Caco-2 (cell line): Measurements from ENCODE around the gene LSP1. TPM values are rescaled to one million over a fixed set of nuclear protein-coding genes. Genes with fewer than 3 reads are reported as not detected.
A peak's percentile ranks its signal among the peaks of the same experiment; 100 is the strongest.

ENCODE experiments used
- BruUV-seq: library from RNA; stranded (reverse); fragments of 400-500 nt; replicated peaks from 2 replicates; lab custom pipeline; 2021; lab: Mats Ljungman, UMichigan
- CTCF ChIA-PET: fragments of 300-600 bp; sonication (Branson Sonifier 250); formaldehyde crosslinking; loops from one replicate; lab custom pipeline; 2022; ENCODE audit warnings: antibody characterized with exemption; lab: Charles Lee
- POLR2A ChIA-PET: fragments of 300-600 bp; sonication (Branson Sonifier 250); formaldehyde crosslinking; loops from one replicate; lab custom pipeline; 2022; ENCODE audit warnings: antibody characterized with exemption; lab: Charles Lee
- DNase-seq, 2 experiments: peaks; one replicate each; pipeline versions ENCODE4 v3.0.0 to v3.0.0-alpha.2; 2020 to 2022
- H3K27me3 ChIP-seq: replicated peaks from 2 replicates; pipeline ENCODE4 v1.6.0; 2011; ENCODE audit warnings: low read length; ENCODE audit not compliant: control insufficient read depth, insufficient read depth
- H3K36me3 ChIP-seq: 2 replicates; pipeline ENCODE4 v1.5.1; 2011; ENCODE audit warnings: low read length; ENCODE audit not compliant: control insufficient read depth, insufficient read depth
- H3K4me1 ChIP-seq: fragments of 250-450 bp; sonication (Bioruptor Pico); 2 replicates; pipeline ENCODE4 v1.5.1; 2020; ENCODE audit warnings: mild to moderate bottlenecking
- H3K4me3 ChIP-seq: 2 replicates; pipeline ENCODE4 v1.5.1; 2011; ENCODE audit warnings: low read depth, mild to moderate bottlenecking, control low read depth, low read length
- H3K9me3 ChIP-seq: fragments of 250-450 bp; sonication (Bioruptor Pico); 2 replicates; pipeline ENCODE4 v1.5.1; 2020; ENCODE audit warnings: mild to moderate bottlenecking, moderate library complexity
- H3K27ac Mint-ChIP-seq: one replicate; pipeline ENCODE4 v1.8.0; 2022; ENCODE audit warnings: mixed read lengths; ENCODE audit not compliant: unreplicated experiment
- H3K27me3 Mint-ChIP-seq: one replicate; pipeline ENCODE4 v1.8.0; 2022; ENCODE audit warnings: mixed read lengths; ENCODE audit not compliant: insufficient read depth, unreplicated experiment
- H3K36me3 Mint-ChIP-seq: one replicate; pipeline ENCODE4 v1.8.0; 2022; ENCODE audit warnings: mild to moderate bottlenecking, mixed read lengths; ENCODE audit not compliant: insufficient read depth, unreplicated experiment
- H3K4me1 Mint-ChIP-seq: one replicate; pipeline ENCODE4 v1.8.0; 2022; ENCODE audit warnings: low read depth, mixed read lengths; ENCODE audit not compliant: unreplicated experiment
- H3K4me3 Mint-ChIP-seq: one replicate; pipeline ENCODE4 v1.8.0; 2022; ENCODE audit warnings: mild to moderate bottlenecking, moderate library complexity, mixed read lengths; ENCODE audit not compliant: unreplicated experiment
- H3K9me3 Mint-ChIP-seq: one replicate; pipeline ENCODE4 v1.8.0; 2022; ENCODE audit warnings: mixed read lengths; ENCODE audit not compliant: unreplicated experiment
- intact Hi-C: fragments of 100-400 bp; cut with micrococcal nuclease; formaldehyde crosslinking; loops from one replicate; pipeline ENCODE4 v1.10.0; 2022; ENCODE audit not compliant: unreplicated experiment
- total RNA-seq: library from RNA; stranded (reverse); gene quantifications from 2 replicates; pipeline ENCODE4 v1.2.3, GENCODE V29; 2022
- TF ChIP-seq, protein P1 (sequence below), 2 experiments: fragments of 200-600 bp in 1 of 2; IDR thresholded peaks; 1 replicate in 1 of 2; 2 replicates in 1 of 2; pipeline versions ENCODE4 v1.5.1 to v1.8.0; 2011 to 2022; ENCODE audit warnings: antibody characterized with exemption in 1 of 2, control low read depth in 1 of 2, inconsistent platforms in 1 of 2, low read depth in 1 of 2, low read length in 1 of 2, mild to moderate bottlenecking in 1 of 2, moderate library complexity in 1 of 2; ENCODE audit not compliant: insufficient read depth in 1 of 2, severe bottlenecking in 1 of 2, unreplicated experiment in 1 of 2

The LSP1 gene
- total RNA-seq, 1 experiment from 2014 or later, result not detected

DNA sequence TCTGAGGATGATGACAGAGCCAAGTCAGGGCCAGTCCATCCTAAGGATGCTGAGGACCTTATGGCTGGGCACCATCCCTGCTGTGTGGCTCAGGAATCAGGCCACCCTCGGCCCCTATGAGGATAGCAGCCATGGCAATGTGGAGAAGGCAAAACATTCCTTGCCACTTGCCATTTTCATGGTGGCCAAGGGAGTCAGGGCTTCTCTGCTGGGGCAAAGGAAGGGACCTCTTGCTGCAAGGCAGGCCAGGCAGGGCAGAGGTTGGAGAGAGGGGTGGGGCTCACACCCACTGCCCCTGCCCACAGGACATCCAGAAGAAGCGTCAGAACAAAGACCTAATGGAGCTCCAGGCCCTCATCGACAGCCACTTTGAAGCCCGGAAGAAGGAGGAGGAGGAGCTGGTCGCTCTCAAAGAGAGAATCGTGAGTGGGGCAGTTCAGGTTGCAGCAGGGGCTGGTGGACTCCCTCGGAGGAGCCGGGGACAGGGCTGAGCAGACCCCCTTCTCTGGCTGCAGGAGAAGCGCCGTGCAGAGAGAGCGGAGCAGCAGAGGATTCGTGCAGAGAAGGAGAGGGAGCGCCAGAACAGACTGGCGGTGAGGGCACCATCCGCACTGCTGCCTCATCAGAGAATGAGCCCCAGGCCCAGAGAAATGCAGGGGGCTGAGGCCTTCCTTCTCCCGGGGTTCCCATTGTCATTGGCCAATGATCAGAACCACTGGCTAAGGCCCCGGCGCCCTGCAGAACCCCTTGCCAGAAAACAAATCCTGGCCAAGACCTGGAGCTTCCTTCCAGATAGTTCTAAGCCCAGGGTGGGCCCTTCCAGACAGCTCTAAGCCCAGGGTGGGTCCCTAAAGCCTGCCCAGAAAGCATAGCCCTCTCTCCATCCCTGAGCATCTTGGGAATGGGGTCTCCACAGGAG lies 80.8 kb downstream of the LSP1 start:
- Mint-ChIP-seq H3K4me1 (peaks cover 8% of the 10 kb centered on the region), H3K4me3 (no peak overlapping the region), H3K9me3 (no peaks in the 10 kb centered on the region), H3K36me3 (no peaks in the 10 kb centered on the region), H3K27ac (no peak overlapping the region), H3K27me3 (peaks cover 5% of the 10 kb centered on the region)
- H3K4me1 ChIP-seq, result no peaks in the 10 kb centered on the region; the same call in 1 of the 2 replicates
- H3K4me3 ChIP-seq, result no peak overlapping the region
- ChIA-PET POLR2A (interaction anchor here (0.5 kb wide), 1 partner anchor 21 kb away, joined by 3 read pairs; no protein-coding TSS in a partner anchor), CTCF (no interaction called here)
- no peaks in the 10 kb centered on the region for H3K36me3 ChIP-seq
- BruUV-seq, result no TSS peak
- intact Hi-C loops, result no loop called here
- H3K9me3 ChIP-seq, result no peaks in the 10 kb centered on the region
- no peaks in the 10 kb centered on the region for H3K27me3 ChIP-seq
- peak in 1 of 2 experiments; percentile 22 for DNase-seq
- TF ChIP-seq, protein P1, sequence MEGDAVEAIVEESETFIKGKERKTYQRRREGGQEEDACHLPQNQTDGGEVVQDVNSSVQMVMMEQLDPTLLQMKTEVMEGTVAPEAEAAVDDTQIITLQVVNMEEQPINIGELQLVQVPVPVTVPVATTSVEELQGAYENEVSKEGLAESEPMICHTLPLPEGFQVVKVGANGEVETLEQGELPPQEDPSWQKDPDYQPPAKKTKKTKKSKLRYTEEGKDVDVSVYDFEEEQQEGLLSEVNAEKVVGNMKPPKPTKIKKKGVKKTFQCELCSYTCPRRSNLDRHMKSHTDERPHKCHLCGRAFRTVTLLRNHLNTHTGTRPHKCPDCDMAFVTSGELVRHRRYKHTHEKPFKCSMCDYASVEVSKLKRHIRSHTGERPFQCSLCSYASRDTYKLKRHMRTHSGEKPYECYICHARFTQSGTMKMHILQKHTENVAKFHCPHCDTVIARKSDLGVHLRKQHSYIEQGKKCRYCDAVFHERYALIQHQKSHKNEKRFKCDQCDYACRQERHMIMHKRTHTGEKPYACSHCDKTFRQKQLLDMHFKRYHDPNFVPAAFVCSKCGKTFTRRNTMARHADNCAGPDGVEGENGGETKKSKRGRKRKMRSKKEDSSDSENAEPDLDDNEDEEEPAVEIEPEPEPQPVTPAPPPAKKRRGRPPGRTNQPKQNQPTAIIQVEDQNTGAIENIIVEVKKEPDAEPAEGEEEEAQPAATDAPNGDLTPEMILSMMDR (IDR thresholded peaks at IDR 0.05; ENCODE audit: insufficient read depth in 1 of 2, low read depth in 1 of 2, low read length in 1 of 2, severe bottlenecking in 1 of 2, unreplicated experiment in 1 of 2), result no peak

DNA sequence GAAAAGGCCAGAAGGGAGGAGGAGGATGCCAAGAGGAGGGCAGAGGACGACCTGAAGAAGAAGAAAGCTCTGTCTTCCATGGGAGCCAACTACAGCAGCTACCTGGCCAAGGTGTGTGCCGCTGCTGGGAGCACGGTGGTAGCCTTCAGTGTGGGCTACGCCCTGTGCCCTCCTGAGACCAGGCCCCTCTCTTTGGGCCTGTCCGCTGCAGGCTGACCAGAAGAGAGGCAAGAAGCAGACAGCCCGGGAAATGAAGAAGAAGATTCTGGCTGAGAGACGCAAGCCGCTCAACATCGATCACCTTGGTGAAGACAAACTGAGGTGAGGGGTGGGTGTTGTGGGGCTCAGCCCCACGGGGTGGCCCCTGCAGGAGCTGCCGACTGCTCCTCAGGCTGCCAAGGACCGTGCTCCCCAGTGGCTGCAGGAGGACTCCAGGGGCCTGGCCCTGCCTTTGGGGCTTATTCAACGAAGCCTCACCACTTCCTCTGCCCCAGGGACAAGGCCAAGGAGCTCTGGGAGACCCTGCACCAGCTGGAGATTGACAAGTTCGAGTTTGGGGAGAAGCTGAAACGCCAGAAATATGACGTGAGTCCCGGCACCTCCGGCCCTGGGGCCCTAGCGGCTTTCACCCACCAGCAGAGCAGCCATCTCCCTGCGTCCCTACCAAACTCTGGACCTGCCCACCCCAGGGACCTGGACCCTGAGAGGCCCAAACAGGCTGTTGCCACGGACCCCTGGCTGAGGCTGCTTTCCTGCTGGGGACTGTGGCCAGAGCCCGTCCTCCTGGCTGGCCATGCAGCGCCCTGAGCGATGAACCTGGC lies 81.7 kb downstream of the LSP1 start:
- H3K4me1 Mint-ChIP-seq, result peaks cover 8% of the 10 kb centered on the region
- no peaks in the 10 kb centered on the region for H3K36me3 Mint-ChIP-seq
- BruUV-seq, result no TSS peak
- no peaks in the 10 kb centered on the region for H3K36me3 ChIP-seq
- peak; percentile 0 to 34 for DNase-seq
- H3K4me3 Mint-ChIP-seq, result no peak overlapping the region
- no peaks in the 10 kb centered on the region; the same call in 1 of the 2 replicates for H3K4me1 ChIP-seq
- TF ChIP-seq, protein P1 (IDR thresholded peaks at IDR 0.05; ENCODE audit: insufficient read depth in 1 of 2, low read depth in 1 of 2, low read length in 1 of 2, severe bottlenecking in 1 of 2, unreplicated experiment in 1 of 2), result no peak
- POLR2A ChIA-PET, result no interaction called here
- no peaks in the 10 kb centered on the region for H3K9me3 Mint-ChIP-seq
- CTCF ChIA-PET, result interaction anchor here (1.4 kb wide), 1 partner anchor 52 kb away, joined by 4 read pairs; no protein-coding TSS in a partner anchor
- no peaks in the 10 kb centered on the region for H3K27me3 ChIP-seq
- peaks cover 5% of the 10 kb centered on the region for H3K27me3 Mint-ChIP-seq
- H3K27ac Mint-ChIP-seq, result no peak overlapping the region
- no peak overlapping the region for H3K4me3 ChIP-seq
- no peaks in the 10 kb centered on the region for H3K9me3 ChIP-seq
- intact Hi-C loops, result no loop called here
